H1 (cell line): Measurements from ENCODE around the gene RABEP1. TPM values are rescaled to one million over a fixed set of nuclear protein-coding genes. Genes with fewer than 3 reads are reported as not detected.

Experiments used
- CTCF ChIA-PET: fragments of 300-600 bp; sonication (Branson Sonifier 250); formaldehyde crosslinking; loops from one replicate; lab custom pipeline; 2021; ENCODE audit not compliant: partially characterized antibody; lab: Charles Lee
- POLR2A ChIA-PET: fragments of 300-600 bp; sonication (Branson Sonifier 250); formaldehyde crosslinking; loops from one replicate; lab custom pipeline; 2021; ENCODE audit warnings: inconsistent platforms; ENCODE audit not compliant: partially characterized antibody; lab: Charles Lee
- DNase-seq, 2 experiments: peaks; one replicate each; pipeline versions ENCODE4 v3.0.0 to v3.0.0-alpha.2; 2010 to 2022; ENCODE audit warnings: low spot score in 2 of 2, low read depth in 1 of 2, mixed read lengths in 1 of 2
- FAIRE-seq: peaks from 2 replicates; lab custom pipeline; 2011; peaks lifted over from hg19 to GRCh38; lab: Jason Lieb, UNC
- H2AFZ ChIP-seq: 2 replicates; pipeline ENCODE4 v1.8.1; 2012; ENCODE audit warnings: low read length, inconsistent platforms
- H2AK5ac ChIP-seq: 2 replicates; pipeline ENCODE4 v1.6.1; 2013; ENCODE audit warnings: low read depth, low read length
- H2BK120ac ChIP-seq: replicated peaks from 2 replicates; pipeline ENCODE3; 2013; ENCODE audit warnings: low read depth, low read length, inconsistent platforms
- H2BK12ac ChIP-seq: 2 replicates; pipeline ENCODE4 v1.6.1; 2013; ENCODE audit warnings: low read depth, low read length
- H2BK15ac ChIP-seq: 2 replicates; pipeline ENCODE4 v1.6.1; 2013; ENCODE audit warnings: low read length
- H2BK20ac ChIP-seq: 2 replicates; pipeline ENCODE4 v1.6.1; 2013; ENCODE audit warnings: low read length
- H2BK5ac ChIP-seq: 2 replicates; pipeline ENCODE4 v1.6.1; 2013; ENCODE audit warnings: low read depth, low read length
- H3K14ac ChIP-seq: 2 replicates; pipeline ENCODE4 v1.6.1; 2013; ENCODE audit warnings: inconsistent platforms; ENCODE audit not compliant: insufficient read length
- H3K18ac ChIP-seq: 2 replicates; pipeline ENCODE4 v1.6.1; 2013; ENCODE audit warnings: low read length; ENCODE audit errors: extremely low read depth
- H3K23ac ChIP-seq: 2 replicates; pipeline ENCODE4 v1.6.1; 2013; ENCODE audit warnings: inconsistent platforms; ENCODE audit not compliant: insufficient read length
- H3K23me2 ChIP-seq: 2 replicates; pipeline ENCODE4 v1.6.1; 2013; ENCODE audit warnings: low read depth, low read length
- H3K27ac ChIP-seq: 2 replicates; pipeline ENCODE4 v1.6.1; 2011; ENCODE audit warnings: low read depth, low read length, inconsistent platforms
- H3K27me3 ChIP-seq, 4 experiments: replicated peaks in 1 of 4; 1 replicate in 1 of 4; 2 replicates in 3 of 4; pipeline versions ENCODE4 v1.6.1 to v1.8.1; 2011 to 2013; ENCODE audit warnings: low read length in 3 of 4, mild to moderate bottlenecking in 3 of 4, inconsistent platforms in 2 of 4, mixed read lengths in 2 of 4, moderate library complexity in 1 of 4; ENCODE audit not compliant: control insufficient read depth in 3 of 4, insufficient read depth in 3 of 4; ENCODE audit errors: extremely low read depth in 1 of 4
- H3K36me3 ChIP-seq, 4 experiments: 2 replicates each; pipeline versions ENCODE4 v1.6.1 to v1.8.1; 2011 to 2013; ENCODE audit warnings: mild to moderate bottlenecking in 4 of 4, low read length in 3 of 4, moderate library complexity in 2 of 4, control low read depth in 1 of 4, inconsistent platforms in 1 of 4; ENCODE audit not compliant: insufficient read depth in 4 of 4, control insufficient read depth in 2 of 4
- H3K4ac ChIP-seq: replicated peaks from 2 replicates; pipeline ENCODE3; 2013; ENCODE audit warnings: low read length, low read depth, mixed read lengths, inconsistent platforms; ENCODE audit not compliant: insufficient read length
- H3K4me1 ChIP-seq, 4 experiments: replicated peaks in 1 of 4; 1 replicate in 1 of 4; 2 replicates in 3 of 4; pipeline versions ENCODE4 v1.6.1 to v1.8.1; 2011 to 2013; ENCODE audit warnings: low read length in 3 of 4, inconsistent platforms in 2 of 4, mixed read lengths in 1 of 4; ENCODE audit not compliant: insufficient read depth in 4 of 4, control insufficient read depth in 3 of 4
- H3K4me2 ChIP-seq, 2 experiments: 2 replicates each; pipeline versions ENCODE4 v1.6.1 to v1.8.1; 2011 to 2013; ENCODE audit warnings: low read depth in 2 of 2, low read length in 2 of 2, control low read depth in 1 of 2, inconsistent platforms in 1 of 2, mild to moderate bottlenecking in 1 of 2; ENCODE audit not compliant: insufficient read depth in 1 of 2
- H3K4me3 ChIP-seq, 4 experiments: fragments of 200-600, 300-600 bp in 1 of 4; sonication (generic), shearing (Covaris generic), sonication (Bioruptor Twin) in 1 of 4; 2 replicates each; pipeline versions ENCODE4 v1.5.1 to v1.8.1; 2011 to 2016; ENCODE audit warnings: low read length in 4 of 4, low read depth in 3 of 4, control low read depth in 2 of 4, inconsistent platforms in 2 of 4, mild to moderate bottlenecking in 2 of 4, mixed read lengths in 1 of 4, moderate library complexity in 1 of 4; ENCODE audit not compliant: insufficient read depth in 2 of 4; ENCODE audit errors: extremely low read depth in 1 of 4
- H3K56ac ChIP-seq: replicated peaks from 2 replicates; pipeline ENCODE3; 2013; ENCODE audit warnings: low read depth, mild to moderate bottlenecking, mixed read lengths, low read length, inconsistent platforms; ENCODE audit not compliant: insufficient read length
- H3K79me1 ChIP-seq: 2 replicates; pipeline ENCODE4 v1.6.1; 2013; ENCODE audit warnings: low read depth, low read length, control low read depth
- H3K79me2 ChIP-seq, 2 experiments: 2 replicates each; pipeline versions ENCODE4 v1.6.1 to v1.8.1; 2012 to 2013; ENCODE audit warnings: low read length in 2 of 2, mild to moderate bottlenecking in 2 of 2, inconsistent platforms in 1 of 2; ENCODE audit not compliant: insufficient read depth in 2 of 2, control insufficient read depth in 1 of 2
- H3K9ac ChIP-seq, 4 experiments: replicated peaks in 1 of 4; 1 replicate in 1 of 4; 2 replicates in 3 of 4; pipeline versions ENCODE4 v1.6.1 to v1.8.1; 2011 to 2013; ENCODE audit warnings: low read depth in 3 of 4, low read length in 3 of 4, control low read depth in 2 of 4, mild to moderate bottlenecking in 2 of 4, moderate library complexity in 2 of 4, inconsistent platforms in 1 of 4; ENCODE audit errors: extremely low read depth in 1 of 4
- H3K9me3 ChIP-seq, 2 experiments: 2 replicates each; pipeline versions ENCODE4 v1.6.1 to v1.8.1; 2012 to 2013; ENCODE audit warnings: mild to moderate bottlenecking in 2 of 2, moderate library complexity in 2 of 2, control low read depth in 1 of 2, inconsistent platforms in 1 of 2, low read depth in 1 of 2, low read length in 1 of 2, mixed read lengths in 1 of 2; ENCODE audit not compliant: insufficient read depth in 2 of 2
- H4K20me1 ChIP-seq, 2 experiments: replicated peaks in 1 of 2; 2 replicates each; pipeline versions ENCODE3 to v1.8.1; 2011 to 2013; ENCODE audit warnings: inconsistent platforms in 2 of 2, low read length in 2 of 2, mild to moderate bottlenecking in 1 of 2; ENCODE audit not compliant: insufficient read depth in 2 of 2, control insufficient read depth in 1 of 2
- H4K5ac ChIP-seq: 2 replicates; pipeline ENCODE4 v1.6.1; 2013; ENCODE audit warnings: low read length, low read depth, mixed read lengths, inconsistent platforms; ENCODE audit not compliant: insufficient read length
- H4K8ac ChIP-seq: 2 replicates; pipeline ENCODE4 v1.8.0; 2013; ENCODE audit warnings: mild to moderate bottlenecking, moderate library complexity, low read length, inconsistent platforms; ENCODE audit not compliant: insufficient read depth; ENCODE audit errors: extremely low read depth
- H4K91ac ChIP-seq: replicated peaks from 2 replicates; pipeline ENCODE3; 2013; ENCODE audit warnings: low read length, mixed read lengths, inconsistent platforms; ENCODE audit not compliant: insufficient read length
- CTCF ChIP-seq, 3 experiments: IDR thresholded peaks; 1 replicate in 2 of 3; 2 replicates in 1 of 3; pipeline versions ENCODE4 v1.5.1 to v1.6.1; 2011; ENCODE audit warnings: low read length in 3 of 3, mild to moderate bottlenecking in 3 of 3, inconsistent platforms in 2 of 3, low read depth in 1 of 3, moderate library complexity in 1 of 3; ENCODE audit not compliant: insufficient read depth in 1 of 3; ENCODE audit errors: control extremely low read depth in 1 of 3
- RAD21 ChIP-seq, 2 experiments: IDR thresholded peaks in 1 of 2; conservative IDR thresholded peaks in 1 of 2; 2 replicates each; pipeline ENCODE4 v1.6.1; 2011; ENCODE audit warnings: low read depth in 2 of 2, low read length in 2 of 2, improper control_type of control experiment in 1 of 2, inconsistent platforms in 1 of 2, mild to moderate bottlenecking in 1 of 2, moderate library complexity in 1 of 2
- TBP ChIP-seq: IDR thresholded peaks from 2 replicates; pipeline ENCODE4 v1.6.1; 2011; ENCODE audit warnings: low read depth, low read length, improper control_type of control experiment
- TCF12 ChIP-seq: IDR thresholded peaks from 2 replicates; pipeline ENCODE4 v1.6.1; 2011; ENCODE audit warnings: low read depth, mild to moderate bottlenecking, low read length
- YY1 ChIP-seq: IDR thresholded peaks from 2 replicates; pipeline ENCODE4 v1.6.1; 2011; ENCODE audit warnings: low read depth, mild to moderate bottlenecking, low read length
- WGBS, 2 experiments: shearing (Covaris generic) in 1 of 2; methylation state at CpG; one replicate each; pipeline versions ENCODE4 v1.1.6 to v1.1.7; 2013 to 2015; ENCODE audit warnings: low lambda C conversion rate in 2 of 2, mixed read lengths in 2 of 2, inconsistent platforms in 1 of 2, low coverage in 1 of 2, missing lambda C conversion rate in 1 of 2; ENCODE audit not compliant: insufficient replicate concordance in 2 of 2, insufficient coverage in 1 of 2, insufficient read length in 1 of 2; ENCODE audit errors: extremely low coverage in 1 of 2, missing lambda C conversion rate in 1 of 2; 5-methylcytosine and 5-hydroxymethylcytosine counted together
- polyA plus RNA-seq, 7 experiments: library from polyadenylated mRNA; depleted of rRNA in 3 of 7; stranded (reverse) in 5 of 7; unstranded in 2 of 7; fragments of >200 nt in 5 of 7; fragments of 200-250 nt in 2 of 7; gene quantifications; 1 replicate in 5 of 7; 2 replicates in 1 of 7; 4 replicates in 1 of 7; pipeline versions ENCODE4 v1.2.1 to v1.2.3, GENCODE V29; 2011 to 2013; ENCODE audit warnings: missing spikeins in 2 of 7, mixed read lengths in 2 of 7
- total RNA-seq: library from RNA; stranded (reverse); fragmentation: NEBNext Ultra II Directional; extraction: Animal tissue kit (Norgen Biotek cat#: 25700); gene quantifications from 2 replicates; pipeline ENCODE4 v1.2.1, GENCODE V29; 2021

The RABEP1 gene
- total and polyA plus RNA-seq, 2 of the 8 experiments (the other 6 are each of a cell fraction or from before 2014, with no cell fraction given): 8.5 to 52.3 TPM

- no peak overlapping the region for H3K9ac ChIP-seq
- CTCF ChIA-PET: interaction anchor here (0.6 to 4.3 kb wide), 21 partner anchors 10 to 1058 kb away, joined by 3 to 20 read pairs (median 4); no protein-coding TSS in a partner anchor
- DNase-seq (peak; percentile 46 to 86), FAIRE-seq (peak; percentile 39)
- no peak overlapping the region for H4K8ac ChIP-seq
- H2BK5ac ChIP-seq: no peak overlapping the region
- H3K9me3 ChIP-seq: no peaks in the 10 kb centered on the region
- no peak overlapping the region for H4K91ac ChIP-seq
- no peak overlapping the region for H3K4me3 ChIP-seq
- H3K4ac ChIP-seq: no peak overlapping the region
- no peaks in the 10 kb centered on the region for H3K36me3 ChIP-seq
- no peak overlapping the region for H3K4me2 ChIP-seq
- no peak overlapping the region for H2BK15ac ChIP-seq
- H3K56ac ChIP-seq: no peak overlapping the region
- no peaks in the 10 kb centered on the region for H3K79me1 ChIP-seq
- H2BK12ac ChIP-seq: no peak overlapping the region
- WGBS, 2 experiments: 41% methylated on average over 6 of the region's 6 CpGs; no CpG with 5 or more reads in 1 of the 2 experiments
- H3K14ac ChIP-seq: no peak overlapping the region
- no peak overlapping the region for H2BK120ac ChIP-seq
- POLR2A ChIA-PET: interaction anchor here (1.1 to 1.4 kb wide), 2 partner anchors 55 to 135 kb away, joined by 4 to 5 read pairs; no protein-coding TSS in a partner anchor
- no peak overlapping the region for H3K23ac ChIP-seq
- H2AK5ac ChIP-seq: no peak overlapping the region
- no peak overlapping the region for H4K5ac ChIP-seq
- H2BK20ac ChIP-seq: no peak overlapping the region
- no peaks in the 10 kb centered on the region for H3K23me2 ChIP-seq
- H3K27me3 ChIP-seq: no peaks in the 10 kb centered on the region
- H3K18ac ChIP-seq: no peak overlapping the region
- no peaks in the 10 kb centered on the region for H3K79me2 ChIP-seq
- peaks cover 0 to 2% of the 10 kb centered on the region in 2 experiments for H4K20me1 ChIP-seq
- no peak overlapping the region for H2AFZ ChIP-seq
- H3K4me1 ChIP-seq: no peaks in the 10 kb centered on the region
- no peak overlapping the region for H3K27ac ChIP-seq
- TF ChIP-seq TBP (no peak), CTCF (IDR thresholded peaks at IDR 0.05; ENCODE audit: control extremely low read depth in 1 of 3, insufficient read depth in 1 of 3, low read depth in 1 of 3, low read length in 3 of 3) (peak; percentile 78 to 97 (median 85)), RAD21 (IDR thresholded peaks at IDR 0.05 in 1 of 2, conservative IDR thresholded peaks at IDR 0.05 in 1 of 2; ENCODE audit: low read depth in 2 of 2, low read length in 2 of 2) (peak; percentile 67 to 75), TCF12 (no peak), YY1 (0 out of 2 replicates have a peak, but pooled peaks have one; percentile 45)
Measured at GRCh38 chr17:5237541-5238016, 44.5 kb upstream of the RABEP1 start.
